Chondrocyte (in vitro differentiated cells): ENCODE results near the gene KCNT2. TPM values are rescaled to one million over a fixed set of nuclear protein-coding genes. Genes with fewer than 3 reads are reported as not detected.

Experiments
- DNase-seq: peaks from one replicate; pipeline ENCODE4 v3.0.0; 2021; ENCODE audit warnings: mixed read lengths, low spot score
- H3K27ac Mint-ChIP-seq: one replicate; pipeline ENCODE4 v1.8.0; 2021; ENCODE audit warnings: mild to moderate bottlenecking, moderate library complexity, mixed read lengths; ENCODE audit not compliant: unreplicated experiment
- H3K27me3 Mint-ChIP-seq: 2 replicates; pipeline ENCODE4 v1.8.0; 2021; ENCODE audit warnings: low read depth, mixed read lengths
- H3K36me3 Mint-ChIP-seq: 2 replicates; pipeline ENCODE4 v1.8.0; 2021; ENCODE audit warnings: low read depth, mixed read lengths
- H3K4me1 Mint-ChIP-seq: 2 replicates; pipeline ENCODE4 v1.8.0; 2021; ENCODE audit warnings: low read depth, mild to moderate bottlenecking, mixed read lengths
- H3K4me3 Mint-ChIP-seq: one replicate; pipeline ENCODE4 v1.8.0; 2021; ENCODE audit warnings: mild to moderate bottlenecking, moderate library complexity, mixed read lengths; ENCODE audit not compliant: unreplicated experiment
- H3K9me3 Mint-ChIP-seq: 2 replicates; pipeline ENCODE4 v1.8.0; 2021; ENCODE audit warnings: low read depth, mixed read lengths
- CTCF ChIP-seq: fragments of 200-600 bp; sonication (generic); IDR thresholded peaks from 2 replicates; pipeline ENCODE4 v1.5.0; 2021; ENCODE audit warnings: antibody characterized with exemption, mild to moderate bottlenecking, moderate library complexity
- total RNA-seq: library from RNA; stranded (reverse); gene quantifications from 3 replicates; pipeline ENCODE4 v1.2.1, GENCODE V29; 2021

KCNT2 gene
- total RNA-seq, 1 donor from 2014 or later = 13.4 TPM

- no peaks in the 10 kb centered on the region for H3K4me1 Mint-ChIP-seq
- H3K9me3 Mint-ChIP-seq = no peaks in the 10 kb centered on the region
- no peaks in the 10 kb centered on the region for H3K27me3 Mint-ChIP-seq
- no peak for DNase-seq
- peaks cover 1% of the 10 kb centered on the region for H3K36me3 Mint-ChIP-seq
- H3K4me3 Mint-ChIP-seq = no peak overlapping the region
- no peak overlapping the region for H3K27ac Mint-ChIP-seq
- TF ChIP-seq CTCF = no peak
These were observed 170.6 kb downstream of the KCNT2 start for GRCh38 chr1:196437671-196438070.

- peaks cover 5% of the 10 kb centered on the region for H3K36me3 Mint-ChIP-seq
- H3K9me3 Mint-ChIP-seq = no peaks in the 10 kb centered on the region
- H3K27me3 Mint-ChIP-seq = no peaks in the 10 kb centered on the region
- TF ChIP-seq CTCF = no peak
- no peak overlapping the region for H3K27ac Mint-ChIP-seq
- H3K4me3 Mint-ChIP-seq = no peak overlapping the region
- no peak for DNase-seq
- H3K4me1 Mint-ChIP-seq = no peaks in the 10 kb centered on the region
These were observed 175.2 kb downstream of the KCNT2 start for GRCh38 chr1:196433000-196433399.

- no peak for TF ChIP-seq CTCF
- H3K9me3 Mint-ChIP-seq = no peaks in the 10 kb centered on the region
- no peak for DNase-seq
- peaks cover 14% of the 10 kb centered on the region for H3K4me1 Mint-ChIP-seq
- peaks cover 7% of the 10 kb centered on the region for H3K36me3 Mint-ChIP-seq
- no peaks in the 10 kb centered on the region for H3K27me3 Mint-ChIP-seq
- no peak overlapping the region for H3K4me3 Mint-ChIP-seq
- no peak overlapping the region for H3K27ac Mint-ChIP-seq
These were observed 180.1 kb downstream of the KCNT2 start for GRCh38 chr1:196427976-196428734.

- H3K36me3 Mint-ChIP-seq = peaks cover 1% of the 10 kb centered on the region
- no peak overlapping the region for H3K27ac Mint-ChIP-seq
- H3K4me1 Mint-ChIP-seq = peaks cover 17% of the 10 kb centered on the region
- no peak overlapping the region for H3K4me3 Mint-ChIP-seq
- no peaks in the 10 kb centered on the region for H3K9me3 Mint-ChIP-seq
- TF ChIP-seq CTCF = peak; percentile 39
- no peak for DNase-seq
- no peaks in the 10 kb centered on the region for H3K27me3 Mint-ChIP-seq
These were observed 182.7 kb downstream of the KCNT2 start for GRCh38 chr1:196425513-196425912.

- Mint-ChIP-seq H3K27ac (peak overlapping the region; percentile 22), H3K36me3 (peaks cover 8% of the 10 kb centered on the region), H3K27me3 (no peaks in the 10 kb centered on the region), H3K4me3 (no peak overlapping the region), H3K9me3 (peaks cover 4% of the 10 kb centered on the region), H3K4me1 (peaks cover 17% of the 10 kb centered on the region)
- TF ChIP-seq CTCF = no peak
- DNase-seq = no peak
These were observed 184.6 kb downstream of the KCNT2 start for GRCh38 chr1:196423612-196424011.
